SK-N-SH treated with all-trans-retinoic acid at 6 μM for 48 hours (cell line): Measurements from ENCODE around the gene SERP2.

Experiments used
- ARNTL ChIP-seq: fragments of 450-650 bp; formaldehyde crosslinking; IDR thresholded peaks from 2 replicates; pipeline ENCODE4 v1.5.0; 2020; ENCODE audit warnings: low read depth, mild to moderate bottlenecking, moderate library complexity, borderline replicate concordance
- ESRRG ChIP-seq: fragments of 250-450 bp; sonication (Bioruptor Pico); IDR thresholded peaks from 2 replicates; pipeline ENCODE4 v1.6.1; 2021; ENCODE audit warnings: mild to moderate bottlenecking
- GLIS3 ChIP-seq: fragments of 250-450 bp; sonication (Bioruptor Pico); IDR thresholded peaks from 2 replicates; pipeline ENCODE4 v1.5.0; 2020; ENCODE audit warnings: mild to moderate bottlenecking, moderate library complexity
- ISL1 ChIP-seq: fragments of 250-450 bp; sonication (Bioruptor Pico); IDR thresholded peaks from 2 replicates; pipeline ENCODE4 v2.1.2; 2022; ENCODE audit warnings: mild to moderate bottlenecking, moderate library complexity
- PPARA ChIP-seq: fragments of 250-450 bp; sonication (Bioruptor Pico); IDR thresholded peaks from 2 replicates; pipeline ENCODE4 v1.5.0; 2020; ENCODE audit warnings: mild to moderate bottlenecking, borderline replicate concordance
- RARB ChIP-seq: fragments of 250-450 bp; sonication (Bioruptor Pico); IDR thresholded peaks from 2 replicates; pipeline ENCODE4 v1.8.0; 2021; ENCODE audit warnings: mild to moderate bottlenecking, moderate library complexity
- SNAI2 ChIP-seq: fragments of 250-450 bp; sonication (Bioruptor Pico); IDR thresholded peaks from 2 replicates; pipeline ENCODE4 v1.5.0; 2020; ENCODE audit warnings: mild to moderate bottlenecking, moderate library complexity
- TCF4 ChIP-seq: fragments of 250-450 bp; sonication (Bioruptor Pico); IDR thresholded peaks from 2 replicates; pipeline ENCODE4 v1.8.0; 2021; ENCODE audit warnings: mild to moderate bottlenecking, moderate library complexity, borderline replicate concordance
- ZFP3 ChIP-seq: fragments of 250-450 bp; sonication (Bioruptor Pico); IDR thresholded peaks from 2 replicates; pipeline ENCODE4 v1.5.0; 2020; ENCODE audit warnings: mild to moderate bottlenecking, moderate library complexity
- ZFP30 ChIP-seq: fragments of 450-650 bp; formaldehyde crosslinking; IDR thresholded peaks from 2 replicates; pipeline ENCODE4 v1.5.0; 2022; ENCODE audit warnings: mild to moderate bottlenecking, moderate library complexity
- ZNF565 ChIP-seq: fragments of 450-650 bp; formaldehyde crosslinking; conservative IDR thresholded peaks from 2 replicates; pipeline ENCODE4 v1.5.0; 2020; ENCODE audit warnings: low read depth, mild to moderate bottlenecking, moderate library complexity
- TF ChIP-seq, protein P1 (sequence below): fragments of 250-450 bp; sonication (Bioruptor Pico); IDR thresholded peaks from 2 replicates; pipeline ENCODE4 v1.5.1; 2021; ENCODE audit warnings: mild to moderate bottlenecking, moderate library complexity
- TF ChIP-seq, protein P2 (sequence below): fragments of 250-450 bp; sonication (Bioruptor Pico); IDR thresholded peaks from 2 replicates; pipeline ENCODE4 v1.5.0; 2020; ENCODE audit warnings: mild to moderate bottlenecking, moderate library complexity
- TF ChIP-seq, protein P3 (sequence below): fragments of 250-450 bp; sonication (Bioruptor Pico); IDR thresholded peaks from 2 replicates; pipeline ENCODE4 v1.8.0; 2020; ENCODE audit warnings: mild to moderate bottlenecking, moderate library complexity, borderline replicate concordance

DNA sequence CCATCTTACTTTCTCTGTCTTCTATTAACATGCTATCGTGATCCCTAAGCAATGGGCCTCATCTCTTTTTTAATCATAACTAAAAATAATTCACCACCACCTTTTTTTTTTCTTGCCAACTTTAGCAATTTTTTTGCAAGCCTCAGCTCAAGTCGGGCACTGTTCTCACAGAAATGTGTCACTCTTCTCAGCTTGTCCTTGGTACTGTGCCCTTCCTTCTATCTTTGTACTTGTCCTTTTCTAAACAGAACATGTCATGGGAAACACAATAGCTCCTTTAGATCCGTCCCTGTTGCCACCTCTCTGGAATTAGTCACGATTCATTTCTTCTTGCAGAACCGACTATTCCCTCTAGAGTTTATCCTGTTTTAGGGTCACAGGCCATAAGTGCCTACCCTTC is 10.3 kb downstream of the SERP2 start:
- no peak for TF ChIP-seq GLIS3 (CRISPR knock-in tag)
- TF ChIP-seq, protein P1, sequence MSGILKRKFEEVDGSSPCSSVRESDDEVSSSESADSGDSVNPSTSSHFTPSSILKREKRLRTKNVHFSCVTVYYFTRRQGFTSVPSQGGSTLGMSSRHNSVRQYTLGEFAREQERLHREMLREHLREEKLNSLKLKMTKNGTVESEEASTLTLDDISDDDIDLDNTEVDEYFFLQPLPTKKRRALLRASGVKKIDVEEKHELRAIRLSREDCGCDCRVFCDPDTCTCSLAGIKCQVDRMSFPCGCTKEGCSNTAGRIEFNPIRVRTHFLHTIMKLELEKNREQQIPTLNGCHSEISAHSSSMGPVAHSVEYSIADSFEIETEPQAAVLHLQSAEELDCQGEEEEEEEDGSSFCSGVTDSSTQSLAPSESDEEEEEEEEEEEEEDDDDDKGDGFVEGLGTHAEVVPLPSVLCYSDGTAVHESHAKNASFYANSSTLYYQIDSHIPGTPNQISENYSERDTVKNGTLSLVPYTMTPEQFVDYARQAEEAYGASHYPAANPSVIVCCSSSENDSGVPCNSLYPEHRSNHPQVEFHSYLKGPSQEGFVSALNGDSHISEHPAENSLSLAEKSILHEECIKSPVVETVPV, result no peak
- no peak for TF ChIP-seq ARNTL (CRISPR knock-in tag)
- TF ChIP-seq RARB (CRISPR knock-in tag), result no peak
- TF ChIP-seq PPARA, result no peak
- TF ChIP-seq, protein P2, sequence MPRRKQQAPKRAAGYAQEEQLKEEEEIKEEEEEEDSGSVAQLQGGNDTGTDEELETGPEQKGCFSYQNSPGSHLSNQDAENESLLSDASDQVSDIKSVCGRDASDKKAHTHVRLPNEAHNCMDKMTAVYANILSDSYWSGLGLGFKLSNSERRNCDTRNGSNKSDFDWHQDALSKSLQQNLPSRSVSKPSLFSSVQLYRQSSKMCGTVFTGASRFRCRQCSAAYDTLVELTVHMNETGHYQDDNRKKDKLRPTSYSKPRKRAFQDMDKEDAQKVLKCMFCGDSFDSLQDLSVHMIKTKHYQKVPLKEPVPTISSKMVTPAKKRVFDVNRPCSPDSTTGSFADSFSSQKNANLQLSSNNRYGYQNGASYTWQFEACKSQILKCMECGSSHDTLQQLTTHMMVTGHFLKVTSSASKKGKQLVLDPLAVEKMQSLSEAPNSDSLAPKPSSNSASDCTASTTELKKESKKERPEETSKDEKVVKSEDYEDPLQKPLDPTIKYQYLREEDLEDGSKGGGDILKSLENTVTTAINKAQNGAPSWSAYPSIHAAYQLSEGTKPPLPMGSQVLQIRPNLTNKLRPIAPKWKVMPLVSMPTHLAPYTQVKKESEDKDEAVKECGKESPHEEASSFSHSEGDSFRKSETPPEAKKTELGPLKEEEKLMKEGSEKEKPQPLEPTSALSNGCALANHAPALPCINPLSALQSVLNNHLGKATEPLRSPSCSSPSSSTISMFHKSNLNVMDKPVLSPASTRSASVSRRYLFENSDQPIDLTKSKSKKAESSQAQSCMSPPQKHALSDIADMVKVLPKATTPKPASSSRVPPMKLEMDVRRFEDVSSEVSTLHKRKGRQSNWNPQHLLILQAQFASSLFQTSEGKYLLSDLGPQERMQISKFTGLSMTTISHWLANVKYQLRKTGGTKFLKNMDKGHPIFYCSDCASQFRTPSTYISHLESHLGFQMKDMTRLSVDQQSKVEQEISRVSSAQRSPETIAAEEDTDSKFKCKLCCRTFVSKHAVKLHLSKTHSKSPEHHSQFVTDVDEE, result no peak
- no peak for TF ChIP-seq TCF4 (CRISPR knock-in tag)
- TF ChIP-seq ZFP30 (CRISPR knock-in tag), result no peak
- TF ChIP-seq, protein P3, sequence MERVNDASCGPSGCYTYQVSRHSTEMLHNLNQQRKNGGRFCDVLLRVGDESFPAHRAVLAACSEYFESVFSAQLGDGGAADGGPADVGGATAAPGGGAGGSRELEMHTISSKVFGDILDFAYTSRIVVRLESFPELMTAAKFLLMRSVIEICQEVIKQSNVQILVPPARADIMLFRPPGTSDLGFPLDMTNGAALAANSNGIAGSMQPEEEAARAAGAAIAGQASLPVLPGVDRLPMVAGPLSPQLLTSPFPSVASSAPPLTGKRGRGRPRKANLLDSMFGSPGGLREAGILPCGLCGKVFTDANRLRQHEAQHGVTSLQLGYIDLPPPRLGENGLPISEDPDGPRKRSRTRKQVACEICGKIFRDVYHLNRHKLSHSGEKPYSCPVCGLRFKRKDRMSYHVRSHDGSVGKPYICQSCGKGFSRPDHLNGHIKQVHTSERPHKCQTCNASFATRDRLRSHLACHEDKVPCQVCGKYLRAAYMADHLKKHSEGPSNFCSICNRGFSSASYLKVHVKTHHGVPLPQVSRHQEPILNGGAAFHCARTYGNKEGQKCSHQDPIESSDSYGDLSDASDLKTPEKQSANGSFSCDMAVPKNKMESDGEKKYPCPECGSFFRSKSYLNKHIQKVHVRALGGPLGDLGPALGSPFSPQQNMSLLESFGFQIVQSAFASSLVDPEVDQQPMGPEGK (CRISPR knock-in tag), result no peak
- TF ChIP-seq ISL1 (CRISPR knock-in tag), result no peak
- TF ChIP-seq ESRRG (CRISPR knock-in tag), result no peak
- no peak for TF ChIP-seq SNAI2 (CRISPR knock-in tag)
- TF ChIP-seq ZNF565, result no peak
- no peak for TF ChIP-seq ZFP3 (CRISPR knock-in tag)
